H1 (cell line): ENCODE results near the gene ASAP2. TPM values are rescaled to one million over a fixed set of nuclear protein-coding genes. Genes with fewer than 3 reads are reported as not detected.

ENCODE experiments used
- BRCA1 ChIP-seq: IDR thresholded peaks from 2 replicates; pipeline ENCODE4 v1.6.1; 2012; ENCODE audit warnings: low read depth, low read length, improper control_type of control experiment
- HDAC6 ChIP-seq: IDR thresholded peaks from one replicate; pipeline ENCODE4 v1.7.1; 2012; ENCODE audit warnings: low read depth, mild to moderate bottlenecking, inconsistent platforms, low read length, moderate library complexity
- KDM5A ChIP-seq: fragments of 200-600 bp; IDR thresholded peaks from 2 replicates; pipeline ENCODE4 v1.7.1; 2012; ENCODE audit warnings: mild to moderate bottlenecking, low read length, inconsistent platforms, mixed read lengths
- SIN3A ChIP-seq, 2 experiments: IDR thresholded peaks in 1 of 2; conservative IDR thresholded peaks in 1 of 2; 2 replicates each; pipeline ENCODE4 v1.6.1; 2011 to 2012; ENCODE audit warnings: low read length in 2 of 2, improper control_type of control experiment in 1 of 2, low read depth in 1 of 2, mild to moderate bottlenecking in 1 of 2
- SP4 ChIP-seq: IDR thresholded peaks from 2 replicates; pipeline ENCODE4 v1.6.1; 2012; ENCODE audit warnings: low read length, inconsistent platforms
- TCF12 ChIP-seq: IDR thresholded peaks from 2 replicates; pipeline ENCODE4 v1.6.1; 2011; ENCODE audit warnings: low read depth, mild to moderate bottlenecking, low read length
- YY1 ChIP-seq: IDR thresholded peaks from 2 replicates; pipeline ENCODE4 v1.6.1; 2011; ENCODE audit warnings: low read depth, mild to moderate bottlenecking, low read length
- polyA plus RNA-seq, 7 experiments: library from polyadenylated mRNA; depleted of rRNA in 3 of 7; stranded (reverse) in 5 of 7; unstranded in 2 of 7; fragments of >200 nt in 5 of 7; fragments of 200-250 nt in 2 of 7; gene quantifications; 1 replicate in 5 of 7; 2 replicates in 1 of 7; 4 replicates in 1 of 7; pipeline versions ENCODE4 v1.2.1 to v1.2.3, GENCODE V29; 2011 to 2013; ENCODE audit warnings: missing spikeins in 2 of 7, mixed read lengths in 2 of 7
- total RNA-seq: library from RNA; stranded (reverse); fragmentation: NEBNext Ultra II Directional; extraction: Animal tissue kit (Norgen Biotek cat#: 25700); gene quantifications from 2 replicates; pipeline ENCODE4 v1.2.1, GENCODE V29; 2021
- TF ChIP-seq, protein P1 (sequence below): IDR thresholded peaks from 2 replicates; pipeline ENCODE4 v1.6.1; 2012; ENCODE audit warnings: inconsistent platforms

ASAP2 gene
- total and polyA plus RNA-seq, 2 of the 8 experiments (the other 6 are each of a cell fraction or from before 2014, with no cell fraction given) = 10.2 to 18.7 TPM

DNA sequence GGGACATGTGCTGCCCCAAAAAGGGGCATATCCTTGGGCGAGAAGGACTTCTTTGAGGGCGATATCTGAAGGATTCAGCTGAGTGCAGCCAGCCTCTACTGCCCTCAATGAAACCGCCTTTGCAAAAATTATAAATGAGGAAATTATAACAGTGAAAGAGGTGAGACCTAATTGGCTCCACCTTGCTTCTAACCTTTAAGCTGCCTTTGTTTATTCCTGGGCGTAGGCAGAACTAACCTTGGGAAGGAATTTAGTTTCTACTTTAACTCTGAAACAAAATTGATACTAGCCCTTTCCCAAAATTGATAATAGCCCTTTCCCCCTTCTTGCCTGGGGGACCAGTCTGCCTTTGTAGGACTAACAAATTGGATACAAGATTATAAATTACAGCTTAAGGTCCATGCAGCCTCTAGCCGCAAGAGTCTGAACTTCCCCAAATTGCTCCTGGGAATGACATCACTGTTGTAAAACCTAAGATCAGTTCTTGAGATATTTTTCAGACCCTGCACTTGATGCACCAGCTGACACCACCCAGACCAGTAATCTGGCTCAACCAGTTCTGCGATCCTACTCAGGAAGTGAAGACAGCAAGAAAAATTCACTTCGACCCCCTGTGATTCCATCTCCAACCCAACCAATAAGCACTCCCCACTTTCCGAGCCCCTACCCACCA is 36.0 kb upstream of the ASAP2 start (continued):
- TF ChIP-seq, protein P1, sequence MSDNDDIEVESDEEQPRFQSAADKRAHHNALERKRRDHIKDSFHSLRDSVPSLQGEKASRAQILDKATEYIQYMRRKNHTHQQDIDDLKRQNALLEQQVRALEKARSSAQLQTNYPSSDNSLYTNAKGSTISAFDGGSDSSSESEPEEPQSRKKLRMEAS = no peak
- TF ChIP-seq BRCA1 = no peak
- TF ChIP-seq KDM5A = no peak
- no peak for TF ChIP-seq YY1
- TF ChIP-seq SP4 = no peak
- TF ChIP-seq SIN3A (conservative IDR thresholded peaks at IDR 0.05 in 1 of 2, IDR thresholded peaks at IDR 0.05 in 1 of 2; ENCODE audit: low read depth in 1 of 2, low read length in 2 of 2) = no peak
- no peak for TF ChIP-seq TCF12
- TF ChIP-seq HDAC6 = no peak
